NCI-H2081 (cell line): ENCODE measurements around the gene ADPRH.
"Not testable (repeated sequence)": the region's sequence is repeated elsewhere in the genome, so short reads cannot be mapped to it uniquely, and the experiment has no call there.

Experiments used
- DNase-seq, 2 experiments: peaks; one replicate each; lab custom pipeline; 2025; lab: John Stamatoyannopoulos, UW

The ADPRH gene

GRCh38 chr3:119579366-119580066, at the start of gene ADPRH:
ADPRH (plus strand) TSS chr3:119579492; CDS start chr3:119582170, 2,678 bp downstream.
- no peak for DNase-seq

GRCh38 chr3:119529883-119530282, 49.4 kb upstream of the ADPRH start:
- no peak for DNase-seq

- DNase-seq = no peak
Measured at GRCh38 chr3:119530456-119530855, 48.8 kb upstream of the ADPRH start.

- DNase-seq = no peak
Measured at GRCh38 chr3:119531151-119531550, 48.1 kb upstream of the ADPRH start.

- no peak for DNase-seq
Measured at GRCh38 chr3:119534296-119534695, 45.0 kb upstream of the ADPRH start.

GRCh38 chr3:119536757-119537156, 42.5 kb upstream of the ADPRH start:
- no peak for DNase-seq

GRCh38 chr3:119538772-119539171, 40.5 kb upstream of the ADPRH start:
- DNase-seq = no peak

GRCh38 chr3:119541547-119541946, 37.7 kb upstream of the ADPRH start:
- no peak for DNase-seq

GRCh38 chr3:119542168-119542767, 37.0 kb upstream of the ADPRH start:
- DNase-seq = no peak

- DNase-seq = no peak
Measured at GRCh38 chr3:119543147-119543546, 36.1 kb upstream of the ADPRH start.

- no peak for DNase-seq
Measured at GRCh38 chr3:119547227-119547626, 32.1 kb upstream of the ADPRH start.

GRCh38 chr3:119548341-119548740, 31.0 kb upstream of the ADPRH start:
- no peak for DNase-seq

GRCh38 chr3:119550192-119550910, 28.9 kb upstream of the ADPRH start:
- no peak for DNase-seq

- no peak for DNase-seq
Measured at GRCh38 chr3:119551598-119551997, 27.7 kb upstream of the ADPRH start.

- DNase-seq = not testable (repeated sequence)
Measured at GRCh38 chr3:119552928-119553327, 26.4 kb upstream of the ADPRH start.

GRCh38 chr3:119553823-119554415, 25.4 kb upstream of the ADPRH start:
- DNase-seq = no peak

GRCh38 chr3:119555309-119555735, 24.0 kb upstream of the ADPRH start:
- no peak for DNase-seq

- DNase-seq = no peak
Measured at GRCh38 chr3:119555929-119556328, 23.4 kb upstream of the ADPRH start.

- no peak for DNase-seq
Measured at GRCh38 chr3:119557192-119557876, 22.0 kb upstream of the ADPRH start.

- DNase-seq = no peak
Measured at GRCh38 chr3:119557877-119558269, 21.4 kb upstream of the ADPRH start.

GRCh38 chr3:119558626-119559317, 20.5 kb upstream of the ADPRH start:
- DNase-seq = no peak
